Neural cell (in vitro differentiated cells): ENCODE data around the gene LTA4H. TPM values are rescaled to one million over a fixed set of nuclear protein-coding genes. Genes with fewer than 3 reads are reported as not detected.

Source experiments
- H2AFZ ChIP-seq: fragments of 200-600, 300-800 bp; sonication (generic), shearing (Covaris generic); 2 replicates; pipeline ENCODE4 v1.6.0; 2014; ENCODE audit warnings: low read depth, mild to moderate bottlenecking, antibody characterized with exemption, low read length, moderate library complexity
- H3F3A ChIP-seq: fragments of 200-600 bp; shearing (Covaris generic); 2 replicates; pipeline ENCODE4 v1.6.1; 2016; ENCODE audit warnings: mild to moderate bottlenecking, moderate library complexity, mixed read lengths, antibody characterized with exemption, low read length; ENCODE audit not compliant: insufficient read depth, poor library complexity, severe bottlenecking
- H3K27ac ChIP-seq: fragments of 200-600, 300-800 bp; sonication (generic), shearing (Covaris generic); 2 replicates; pipeline ENCODE4 v1.5.1; 2014; ENCODE audit warnings: mild to moderate bottlenecking, low read length, moderate library complexity
- H3K27me3 ChIP-seq: fragments of 300-800, 200-600 bp; sonication (generic), shearing (Covaris generic); 2 replicates; pipeline ENCODE4 v1.6.0; 2014; ENCODE audit warnings: mild to moderate bottlenecking, low read depth, low read length, moderate library complexity; ENCODE audit not compliant: insufficient read depth
- H3K36me3 ChIP-seq: fragments of 300-800, 200-600 bp; sonication (generic), shearing (Covaris generic); 2 replicates; pipeline ENCODE4 v1.5.1; 2014; ENCODE audit warnings: mild to moderate bottlenecking, antibody characterized with exemption, low read length, moderate library complexity; ENCODE audit not compliant: insufficient read depth
- H3K4me2 ChIP-seq: fragments of 300-800, 200-600 bp; sonication (generic), shearing (Covaris generic); 2 replicates; pipeline ENCODE4 v1.6.0; 2014; ENCODE audit warnings: mild to moderate bottlenecking, low read length
- H3K4me3 ChIP-seq: fragments of 300-800, 200-600 bp; sonication (generic), shearing (Covaris generic); 2 replicates; pipeline ENCODE4 v1.5.1; 2014; ENCODE audit warnings: mild to moderate bottlenecking, low read length, moderate library complexity
- H3K79me2 ChIP-seq: fragments of 200-600 bp; shearing (Covaris generic); replicated peaks from 2 replicates; pipeline ENCODE4 v1.6.0; 2014; ENCODE audit warnings: mild to moderate bottlenecking, low read length, moderate library complexity; ENCODE audit not compliant: insufficient read depth
- H3K9ac ChIP-seq: fragments of 300-800, 200-600 bp; sonication (generic), shearing (Covaris generic); 2 replicates; pipeline ENCODE4 v1.6.1; 2016; ENCODE audit warnings: mild to moderate bottlenecking, low read length, mixed read lengths
- H3K9me2 ChIP-seq: fragments of 200-600 bp; shearing (Covaris generic); 2 replicates; pipeline ENCODE4 v1.6.1; 2016; ENCODE audit warnings: mild to moderate bottlenecking, low read length, mixed read lengths; ENCODE audit not compliant: insufficient read depth
- H3K9me3 ChIP-seq: fragments of 200-600, 300-800 bp; sonication (generic), shearing (Covaris generic); 2 replicates; pipeline ENCODE4 v1.6.1; 2016; ENCODE audit warnings: mild to moderate bottlenecking, mixed run types, low read length, moderate library complexity, mixed read lengths
- H4K20me1 ChIP-seq: fragments of 200-600 bp; shearing (Covaris generic); 2 replicates; pipeline ENCODE4 v1.6.1; 2016; ENCODE audit warnings: mild to moderate bottlenecking, mixed run types; ENCODE audit not compliant: insufficient read depth
- CTCF ChIP-seq: fragments of 450-650 bp; IDR thresholded peaks from 2 replicates; pipeline ENCODE4 v1.5.1; 2014; ENCODE audit warnings: antibody characterized with exemption, mild to moderate bottlenecking, moderate library complexity; ENCODE audit not compliant: poor library complexity, severe bottlenecking
- EP300 ChIP-seq: fragments of 450-650 bp; conservative IDR thresholded peaks from 2 replicates; pipeline ENCODE4 v1.6.1; 2014; ENCODE audit warnings: antibody characterized with exemption, mild to moderate bottlenecking, moderate library complexity; ENCODE audit not compliant: poor library complexity, severe bottlenecking
- EZH2 ChIP-seq: fragments of 200-600, 300-800 bp; shearing (Covaris generic), sonication (generic); IDR thresholded peaks from 2 replicates; pipeline ENCODE4 v1.6.1; 2014; ENCODE audit warnings: antibody characterized with exemption, low read length, borderline replicate concordance, mild to moderate bottlenecking; ENCODE audit not compliant: insufficient read depth, poor library complexity, severe bottlenecking
- MXI1 ChIP-seq: fragments of 450-650 bp; conservative IDR thresholded peaks from 2 replicates; pipeline ENCODE4 v1.6.1; 2014; ENCODE audit warnings: antibody characterized with exemption, mild to moderate bottlenecking; ENCODE audit not compliant: poor library complexity, severe bottlenecking
- POLR2AphosphoS5 ChIP-seq: IDR thresholded peaks from 2 replicates; pipeline ENCODE4 v1.6.1; 2012
- RAD21 ChIP-seq: fragments of 450-650 bp; conservative IDR thresholded peaks from 2 replicates; pipeline ENCODE4 v1.6.1; 2014; ENCODE audit warnings: antibody characterized with exemption, mild to moderate bottlenecking, moderate library complexity
- SMC3 ChIP-seq: fragments of 450-650 bp; conservative IDR thresholded peaks from 2 replicates; pipeline ENCODE4 v1.6.1; 2014; ENCODE audit warnings: antibody characterized with exemption, mild to moderate bottlenecking, moderate library complexity; ENCODE audit not compliant: poor library complexity
- TAF1 ChIP-seq: IDR thresholded peaks from 2 replicates; pipeline ENCODE4 v1.6.1; 2012; ENCODE audit warnings: low read depth
- polyA plus RNA-seq: library from polyadenylated mRNA; depleted of rRNA; stranded (reverse); fragments of >200 nt; gene quantifications from 2 replicates; pipeline ENCODE4 v1.2.3, GENCODE V29; 2014
- TF ChIP-seq, protein P1 (sequence below): IDR thresholded peaks from 2 replicates; pipeline ENCODE4 v1.6.1; 2012; ENCODE audit warnings: borderline replicate concordance

Gene LTA4H
- polyA plus RNA-seq, 1 donor from 2014 or later: 55.3 TPM

DNA sequence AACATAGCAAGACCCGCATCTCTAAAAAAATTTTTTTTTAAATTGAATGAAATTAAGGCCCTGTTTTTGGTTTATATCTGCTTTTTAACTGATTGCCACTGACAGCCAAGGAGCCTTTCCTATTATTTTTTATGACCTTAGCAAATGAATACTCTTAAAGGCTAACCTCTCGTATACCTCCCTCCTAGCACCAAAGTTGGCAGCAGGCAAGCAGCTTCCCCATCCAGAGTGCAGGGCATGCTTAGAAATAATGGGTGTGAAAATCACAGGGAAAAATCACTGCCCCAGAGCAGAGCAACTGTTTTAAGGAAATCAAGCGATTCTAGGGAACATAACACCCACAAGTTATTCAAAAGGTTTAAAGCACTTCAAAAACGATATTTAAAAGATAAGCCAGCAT is 59.9 kb downstream of the LTA4H start:
- Histone ChIP-seq H3K79me2 (no peaks in the 10 kb centered on the region), H3F3A (no peaks in the 10 kb centered on the region), H3K4me2 (no peak overlapping the region), H3K9me3 (no peaks in the 10 kb centered on the region), H3K36me3 (no peaks in the 10 kb centered on the region), H3K27me3 (no peaks in the 10 kb centered on the region), H2AFZ (no peak overlapping the region), H4K20me1 (no peaks in the 10 kb centered on the region), H3K9me2 (no peaks in the 10 kb centered on the region), H3K27ac (no peak overlapping the region), H3K9ac (no peak overlapping the region), H3K4me3 (no peak overlapping the region)
- TF ChIP-seq TAF1: no peak
- TF ChIP-seq CTCF: no peak
- TF ChIP-seq, protein P1, sequence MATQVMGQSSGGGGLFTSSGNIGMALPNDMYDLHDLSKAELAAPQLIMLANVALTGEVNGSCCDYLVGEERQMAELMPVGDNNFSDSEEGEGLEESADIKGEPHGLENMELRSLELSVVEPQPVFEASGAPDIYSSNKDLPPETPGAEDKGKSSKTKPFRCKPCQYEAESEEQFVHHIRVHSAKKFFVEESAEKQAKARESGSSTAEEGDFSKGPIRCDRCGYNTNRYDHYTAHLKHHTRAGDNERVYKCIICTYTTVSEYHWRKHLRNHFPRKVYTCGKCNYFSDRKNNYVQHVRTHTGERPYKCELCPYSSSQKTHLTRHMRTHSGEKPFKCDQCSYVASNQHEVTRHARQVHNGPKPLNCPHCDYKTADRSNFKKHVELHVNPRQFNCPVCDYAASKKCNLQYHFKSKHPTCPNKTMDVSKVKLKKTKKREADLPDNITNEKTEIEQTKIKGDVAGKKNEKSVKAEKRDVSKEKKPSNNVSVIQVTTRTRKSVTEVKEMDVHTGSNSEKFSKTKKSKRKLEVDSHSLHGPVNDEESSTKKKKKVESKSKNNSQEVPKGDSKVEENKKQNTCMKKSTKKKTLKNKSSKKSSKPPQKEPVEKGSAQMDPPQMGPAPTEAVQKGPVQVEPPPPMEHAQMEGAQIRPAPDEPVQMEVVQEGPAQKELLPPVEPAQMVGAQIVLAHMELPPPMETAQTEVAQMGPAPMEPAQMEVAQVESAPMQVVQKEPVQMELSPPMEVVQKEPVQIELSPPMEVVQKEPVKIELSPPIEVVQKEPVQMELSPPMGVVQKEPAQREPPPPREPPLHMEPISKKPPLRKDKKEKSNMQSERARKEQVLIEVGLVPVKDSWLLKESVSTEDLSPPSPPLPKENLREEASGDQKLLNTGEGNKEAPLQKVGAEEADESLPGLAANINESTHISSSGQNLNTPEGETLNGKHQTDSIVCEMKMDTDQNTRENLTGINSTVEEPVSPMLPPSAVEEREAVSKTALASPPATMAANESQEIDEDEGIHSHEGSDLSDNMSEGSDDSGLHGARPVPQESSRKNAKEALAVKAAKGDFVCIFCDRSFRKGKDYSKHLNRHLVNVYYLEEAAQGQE: no peak
- no peak for TF ChIP-seq EZH2
- no peak for TF ChIP-seq SMC3
- TF ChIP-seq POLR2AphosphoS5: no peak
- TF ChIP-seq MXI1: no peak
- TF ChIP-seq RAD21: no peak

GRCh38 chr12:95974358-95974757 is 61.0 kb downstream of the LTA4H start:
- Histone ChIP-seq H2AFZ (no peak overlapping the region), H3K9me3 (no peaks in the 10 kb centered on the region), H3K27me3 (no peaks in the 10 kb centered on the region), H3F3A (no peaks in the 10 kb centered on the region), H3K79me2 (no peaks in the 10 kb centered on the region), H4K20me1 (no peaks in the 10 kb centered on the region), H3K36me3 (no peaks in the 10 kb centered on the region), H3K4me3 (no peak overlapping the region), H3K9ac (no peak overlapping the region), H3K9me2 (no peaks in the 10 kb centered on the region), H3K27ac (no peak overlapping the region), H3K4me2 (no peak overlapping the region)
- TF ChIP-seq, protein P1: no peak
- TF ChIP-seq MXI1 (no peak), SMC3 (no peak), EP300 (no peak), POLR2AphosphoS5 (no peak), CTCF (no peak), RAD21 (no peak), EZH2 (no peak), TAF1 (no peak)
